K562 (cell line): ENCODE data around the gene RNF41. TPM values are rescaled to one million over a fixed set of nuclear protein-coding genes. Genes with fewer than 3 reads are reported as not detected.

Experiments
- CBX2 ChIP-seq: fragments of 200-600 bp; sonication (generic); IDR thresholded peaks from one replicate; pipeline ENCODE4 v1.6.1; 2012; ENCODE audit warnings: mild to moderate bottlenecking, low read length, inconsistent platforms; ENCODE audit not compliant: insufficient read depth, poor library complexity, severe bottlenecking
- CHD1 ChIP-seq: fragments of 200-600 bp; sonication (generic); IDR thresholded peaks from one replicate; pipeline ENCODE4 v1.6.1; 2012; ENCODE audit warnings: mild to moderate bottlenecking, moderate library complexity, low read length, inconsistent platforms
- E2F5 ChIP-seq: sonication (generic); formaldehyde crosslinking; IDR thresholded peaks from 2 replicates; pipeline ENCODE4 v1.8.0; 2022; ENCODE audit warnings: mild to moderate bottlenecking, missing genetic modification reagents
- GATAD2B ChIP-seq: fragments of 450-650 bp; IDR thresholded peaks from 2 replicates; pipeline ENCODE4 v1.6.1; 2017; ENCODE audit warnings: mild to moderate bottlenecking, borderline replicate concordance
- KLF10 ChIP-seq: fragments of 250-450 bp; sonication (Bioruptor Pico); IDR thresholded peaks from 2 replicates; pipeline ENCODE4 v1.6.1; 2021; ENCODE audit warnings: matching md5 sums
- PRMT5 ChIP-seq: sonication (generic); formaldehyde crosslinking; IDR thresholded peaks from 2 replicates; pipeline ENCODE4 v1.5.0; 2020; ENCODE audit warnings: missing genetic modification reagents
- SIN3A ChIP-seq, 2 experiments: fragments of 150-350 bp in 1 of 2; IDR thresholded peaks; 2 replicates each; pipeline ENCODE4 v1.6.1; 2011 to 2016; ENCODE audit warnings: borderline replicate concordance in 2 of 2, low read depth in 2 of 2, low read length in 2 of 2, mild to moderate bottlenecking in 2 of 2, moderate library complexity in 2 of 2; ENCODE audit not compliant: control insufficient read depth in 1 of 2
- SMAD4 ChIP-seq: fragments of 250-450 bp; sonication (Bioruptor Pico); conservative IDR thresholded peaks from 2 replicates; pipeline ENCODE4 v1.8.0; 2021; ENCODE audit warnings: inconsistent platforms, mild to moderate bottlenecking, moderate library complexity
- SP1 ChIP-seq: sonication (generic); formaldehyde crosslinking; IDR thresholded peaks from 2 replicates; pipeline ENCODE4 v1.8.1; 2022; ENCODE audit warnings: mild to moderate bottlenecking, missing genetic modification reagents
- SRSF7 ChIP-seq: fragments of 200-400 bp; formaldehyde crosslinking; optimal IDR thresholded peaks from 2 replicates; pipeline ENCODE3; 2017; ENCODE audit warnings: mild to moderate bottlenecking, low read depth, low read length
- TFAP4 ChIP-seq: sonication (generic); formaldehyde crosslinking; IDR thresholded peaks from 2 replicates; pipeline ENCODE4 v1.8.0; 2022; ENCODE audit warnings: missing genetic modification reagents, mild to moderate bottlenecking, moderate library complexity, borderline replicate concordance
- TRIM24 ChIP-seq, 2 experiments: fragments of 450-650 bp; IDR thresholded peaks; 2 replicates each; pipeline ENCODE4 v1.6.1; 2016
- ZNF408 ChIP-seq: fragments of 250-450 bp; sonication (Bioruptor Pico); IDR thresholded peaks from 2 replicates; pipeline ENCODE4 v1.4.0; 2020; ENCODE audit warnings: low read depth, mild to moderate bottlenecking, moderate library complexity
- ZNF584 ChIP-seq: fragments of 200-800 bp; sonication (Bioruptor generic); IDR thresholded peaks from 2 replicates; pipeline ENCODE4 v1.6.1; 2016; ENCODE audit warnings: low read depth, mild to moderate bottlenecking, missing genetic modification characterization, missing compliant biosample characterization
- polyA plus RNA-seq, 8 experiments: library from polyadenylated mRNA; depleted of rRNA in 4 of 8; stranded (reverse) in 5 of 8; unstranded in 3 of 8; fragments of >200 nt; fragmentation: Nextera tagmentation in 2 of 8; fragmentation: Illumina TruSeq in 1 of 8; extraction: Ambion mirVana in 2 of 8; extraction: Trizol in 1 of 8; gene quantifications; 2 replicates each; pipeline versions ENCODE4 v1.2.1 to v1.2.3, GENCODE V29; 2011 to 2014; ENCODE audit warnings: inconsistent platforms in 1 of 8, missing spikeins in 1 of 8
- total RNA-seq, 7 experiments: library from RNA; depleted of rRNA in 6 of 7; stranded (reverse); fragments of >200 nt in 6 of 7; fragmentation: Illumina TruSeq in 2 of 7; extraction: Trizol in 2 of 7; gene quantifications; 2 replicates each; pipeline versions ENCODE4 v1.2.1 to v1.2.3, GENCODE V29; 2011 to 2021; ENCODE audit warnings: low replicate concordance in 1 of 7
- TF ChIP-seq, protein P1 (sequence below), 2 experiments: IDR thresholded peaks; 2 replicates each; pipeline ENCODE4 v1.6.1; 2011; ENCODE audit warnings: borderline replicate concordance in 1 of 2, control low read depth in 1 of 2, low read depth in 1 of 2, low read length in 1 of 2, mild to moderate bottlenecking in 1 of 2, mixed read lengths in 1 of 2, moderate library complexity in 1 of 2; ENCODE audit not compliant: insufficient read depth in 1 of 2, insufficient read length in 1 of 2, poor library complexity in 1 of 2, severe bottlenecking in 1 of 2; ENCODE audit errors: extremely low read depth in 1 of 2
- TF ChIP-seq, protein P2 (sequence below): sonication (generic); formaldehyde crosslinking; IDR thresholded peaks from 2 replicates; pipeline ENCODE4 v1.8.0; 2022; ENCODE audit warnings: mild to moderate bottlenecking, missing genetic modification reagents

Gene RNF41
- total and polyA plus RNA-seq, 9 of the 15 experiments (the other 6 are each of a cell fraction or from before 2014, with no cell fraction given) = 28.2 to 46.8 (median 33.8) TPM

DNA sequence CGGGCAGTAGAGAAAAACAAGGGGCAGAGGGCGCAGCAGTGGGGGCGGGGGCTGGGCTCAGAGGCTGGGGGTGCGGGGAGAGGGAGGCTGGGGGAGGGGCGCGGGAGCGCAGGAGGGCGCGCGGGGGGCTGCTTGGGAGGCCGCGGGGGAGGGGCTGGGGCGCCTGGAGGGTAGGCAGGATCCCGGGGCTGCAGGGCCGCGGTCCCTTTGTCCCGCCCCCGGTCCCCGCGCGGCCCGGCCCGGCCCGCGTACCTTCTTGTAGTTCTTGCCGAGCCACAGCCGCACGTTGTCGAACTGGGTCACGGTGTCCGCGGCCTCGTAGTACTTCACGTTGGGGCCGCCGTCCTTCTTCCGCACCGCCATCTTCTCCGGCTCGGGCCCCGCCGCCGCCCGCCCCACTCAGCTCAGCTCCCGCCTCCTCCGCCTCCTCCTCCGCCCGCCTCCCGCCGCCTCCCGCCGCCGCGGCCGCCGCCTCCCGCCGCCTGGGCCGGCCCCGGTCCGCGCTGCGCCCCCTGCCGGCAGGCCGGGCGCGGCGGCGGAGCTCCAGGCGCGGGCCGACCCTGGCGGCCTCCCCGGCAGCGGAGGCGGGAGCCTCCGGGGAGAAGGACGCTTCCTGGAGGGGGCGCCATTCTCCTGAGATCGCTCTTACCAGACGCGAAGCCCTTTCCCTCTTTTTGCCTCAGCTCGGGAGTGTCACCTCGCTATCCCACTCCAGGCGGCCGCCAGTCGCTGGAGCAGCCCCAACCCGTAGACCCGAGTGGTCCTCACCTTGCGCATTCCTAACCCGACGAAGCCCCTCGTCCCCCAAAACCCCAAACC lies 32.4 kb downstream of the RNF41 start, which contains the start of gene SMARCC2 (continued):
- TF ChIP-seq, protein P1, sequence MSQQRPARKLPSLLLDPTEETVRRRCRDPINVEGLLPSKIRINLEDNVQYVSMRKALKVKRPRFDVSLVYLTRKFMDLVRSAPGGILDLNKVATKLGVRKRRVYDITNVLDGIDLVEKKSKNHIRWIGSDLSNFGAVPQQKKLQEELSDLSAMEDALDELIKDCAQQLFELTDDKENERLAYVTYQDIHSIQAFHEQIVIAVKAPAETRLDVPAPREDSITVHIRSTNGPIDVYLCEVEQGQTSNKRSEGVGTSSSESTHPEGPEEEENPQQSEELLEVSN (IDR thresholded peaks at IDR 0.05; ENCODE audit: borderline replicate concordance in 1 of 2, extremely low read depth in 1 of 2, insufficient read depth in 1 of 2, insufficient read length in 1 of 2, low read depth in 1 of 2, low read length in 1 of 2, poor library complexity in 1 of 2, severe bottlenecking in 1 of 2) = peak; percentile 63 to 87
- TF ChIP-seq CBX2 = no peak
- no peak for TF ChIP-seq TRIM24 (IDR thresholded peaks at IDR 0.05)
- TF ChIP-seq, protein P2, sequence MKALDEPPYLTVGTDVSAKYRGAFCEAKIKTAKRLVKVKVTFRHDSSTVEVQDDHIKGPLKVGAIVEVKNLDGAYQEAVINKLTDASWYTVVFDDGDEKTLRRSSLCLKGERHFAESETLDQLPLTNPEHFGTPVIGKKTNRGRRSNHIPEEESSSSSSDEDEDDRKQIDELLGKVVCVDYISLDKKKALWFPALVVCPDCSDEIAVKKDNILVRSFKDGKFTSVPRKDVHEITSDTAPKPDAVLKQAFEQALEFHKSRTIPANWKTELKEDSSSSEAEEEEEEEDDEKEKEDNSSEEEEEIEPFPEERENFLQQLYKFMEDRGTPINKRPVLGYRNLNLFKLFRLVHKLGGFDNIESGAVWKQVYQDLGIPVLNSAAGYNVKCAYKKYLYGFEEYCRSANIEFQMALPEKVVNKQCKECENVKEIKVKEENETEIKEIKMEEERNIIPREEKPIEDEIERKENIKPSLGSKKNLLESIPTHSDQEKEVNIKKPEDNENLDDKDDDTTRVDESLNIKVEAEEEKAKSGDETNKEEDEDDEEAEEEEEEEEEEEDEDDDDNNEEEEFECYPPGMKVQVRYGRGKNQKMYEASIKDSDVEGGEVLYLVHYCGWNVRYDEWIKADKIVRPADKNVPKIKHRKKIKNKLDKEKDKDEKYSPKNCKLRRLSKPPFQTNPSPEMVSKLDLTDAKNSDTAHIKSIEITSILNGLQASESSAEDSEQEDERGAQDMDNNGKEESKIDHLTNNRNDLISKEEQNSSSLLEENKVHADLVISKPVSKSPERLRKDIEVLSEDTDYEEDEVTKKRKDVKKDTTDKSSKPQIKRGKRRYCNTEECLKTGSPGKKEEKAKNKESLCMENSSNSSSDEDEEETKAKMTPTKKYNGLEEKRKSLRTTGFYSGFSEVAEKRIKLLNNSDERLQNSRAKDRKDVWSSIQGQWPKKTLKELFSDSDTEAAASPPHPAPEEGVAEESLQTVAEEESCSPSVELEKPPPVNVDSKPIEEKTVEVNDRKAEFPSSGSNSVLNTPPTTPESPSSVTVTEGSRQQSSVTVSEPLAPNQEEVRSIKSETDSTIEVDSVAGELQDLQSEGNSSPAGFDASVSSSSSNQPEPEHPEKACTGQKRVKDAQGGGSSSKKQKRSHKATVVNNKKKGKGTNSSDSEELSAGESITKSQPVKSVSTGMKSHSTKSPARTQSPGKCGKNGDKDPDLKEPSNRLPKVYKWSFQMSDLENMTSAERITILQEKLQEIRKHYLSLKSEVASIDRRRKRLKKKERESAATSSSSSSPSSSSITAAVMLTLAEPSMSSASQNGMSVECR (CRISPR knock-in tag) = no peak
- no peak for TF ChIP-seq SRSF7
- TF ChIP-seq SMAD4 (CRISPR knock-in tag) = peak; percentile 85
- TF ChIP-seq CHD1 = no peak
- TF ChIP-seq SIN3A (IDR thresholded peaks at IDR 0.05; ENCODE audit: borderline replicate concordance in 2 of 2, control insufficient read depth in 1 of 2, low read depth in 2 of 2, low read length in 2 of 2) = peak in 1 of 2 experiments; percentile 43; a peak in 1 of 4 replicates
- TF ChIP-seq E2F5 = no peak
- peak; percentile 64; the same call in 1 of the 2 replicates for TF ChIP-seq GATAD2B
- no peak for TF ChIP-seq SP1 (CRISPR knock-in tag)
- no peak for TF ChIP-seq KLF10 (CRISPR knock-in tag)
- TF ChIP-seq ZNF408 (CRISPR knock-in tag) = no peak
- TF ChIP-seq ZNF584 = no peak
- no peak for TF ChIP-seq PRMT5 (CRISPR knock-in tag)
- peak; percentile 12; the same call in 1 of the 2 replicates for TF ChIP-seq TFAP4
